Measurements from ENCODE around the gene CARD8.

GRCh38 chr19:48250290-48251025 is 5.3 kb downstream of the CARD8 start:
- TF ChIP-seq, protein P1, sequence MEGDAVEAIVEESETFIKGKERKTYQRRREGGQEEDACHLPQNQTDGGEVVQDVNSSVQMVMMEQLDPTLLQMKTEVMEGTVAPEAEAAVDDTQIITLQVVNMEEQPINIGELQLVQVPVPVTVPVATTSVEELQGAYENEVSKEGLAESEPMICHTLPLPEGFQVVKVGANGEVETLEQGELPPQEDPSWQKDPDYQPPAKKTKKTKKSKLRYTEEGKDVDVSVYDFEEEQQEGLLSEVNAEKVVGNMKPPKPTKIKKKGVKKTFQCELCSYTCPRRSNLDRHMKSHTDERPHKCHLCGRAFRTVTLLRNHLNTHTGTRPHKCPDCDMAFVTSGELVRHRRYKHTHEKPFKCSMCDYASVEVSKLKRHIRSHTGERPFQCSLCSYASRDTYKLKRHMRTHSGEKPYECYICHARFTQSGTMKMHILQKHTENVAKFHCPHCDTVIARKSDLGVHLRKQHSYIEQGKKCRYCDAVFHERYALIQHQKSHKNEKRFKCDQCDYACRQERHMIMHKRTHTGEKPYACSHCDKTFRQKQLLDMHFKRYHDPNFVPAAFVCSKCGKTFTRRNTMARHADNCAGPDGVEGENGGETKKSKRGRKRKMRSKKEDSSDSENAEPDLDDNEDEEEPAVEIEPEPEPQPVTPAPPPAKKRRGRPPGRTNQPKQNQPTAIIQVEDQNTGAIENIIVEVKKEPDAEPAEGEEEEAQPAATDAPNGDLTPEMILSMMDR (IDR thresholded peaks at IDR 0.05), result no peak
- TF ChIP-seq ZFX (IDR thresholded peaks at IDR 0.05; ENCODE audit: borderline replicate concordance), result no peak

Measured in 22Rv1 (cell line).